Fibroblast of lung (primary cell): ENCODE data around the gene SEC14L2. TPM values are rescaled to one million over a fixed set of nuclear protein-coding genes. Genes with fewer than 3 reads are reported as not detected.

Experiments
- DNase-seq, 2 donors: peaks; one replicate each; pipeline versions ENCODE4 v3.0.0 to v3.0.0-alpha.2; 2010; ENCODE audit warnings: low read depth in 2 of 2
- H2AFZ ChIP-seq: 2 replicates; pipeline ENCODE4 v1.5.1; 2012; ENCODE audit warnings: low read length, control low read depth, inconsistent platforms
- H3K27ac ChIP-seq: 2 replicates; pipeline ENCODE4 v1.5.1; 2011; ENCODE audit warnings: low read length, control low read depth; ENCODE audit not compliant: insufficient read depth
- H3K27me3 ChIP-seq: 2 replicates; pipeline ENCODE4 v1.5.1; 2011; ENCODE audit warnings: mild to moderate bottlenecking, low read length; ENCODE audit not compliant: control insufficient read depth, insufficient read depth
- H3K36me3 ChIP-seq: 2 replicates; pipeline ENCODE4 v1.5.1; 2011; ENCODE audit warnings: low read length; ENCODE audit not compliant: control insufficient read depth, insufficient read depth
- H3K4me1 ChIP-seq: 2 replicates; pipeline ENCODE4 v1.5.1; 2011; ENCODE audit warnings: low read length; ENCODE audit not compliant: control insufficient read depth, insufficient read depth; ENCODE audit errors: extremely low read depth
- H3K4me2 ChIP-seq: 2 replicates; pipeline ENCODE4 v1.5.1; 2011; ENCODE audit warnings: low read length, control low read depth; ENCODE audit not compliant: insufficient read depth; ENCODE audit errors: extremely low read depth
- H3K4me3 ChIP-seq, 4 experiments: fragments of 200-600 bp in 1 of 4; sonication (generic) in 1 of 4; replicated peaks in 1 of 4; 2 replicates each; pipeline ENCODE4 v1.5.1; 2011 to 2016; ENCODE audit warnings: low read length in 4 of 4, low read depth in 3 of 4, mild to moderate bottlenecking in 3 of 4, control low read depth in 2 of 4, inconsistent platforms in 1 of 4, mixed read lengths in 1 of 4; ENCODE audit not compliant: insufficient read depth in 1 of 4; ENCODE audit errors: control extremely low read depth in 1 of 4
- H3K79me2 ChIP-seq: 2 replicates; pipeline ENCODE4 v1.5.1; 2012; ENCODE audit warnings: mild to moderate bottlenecking, low read length, inconsistent platforms; ENCODE audit not compliant: control insufficient read depth, insufficient read depth
- H3K9ac ChIP-seq: 2 replicates; pipeline ENCODE4 v1.5.1; 2011; ENCODE audit warnings: mild to moderate bottlenecking, low read length, control low read depth; ENCODE audit not compliant: insufficient read depth
- H3K9me3 ChIP-seq: 2 replicates; pipeline ENCODE4 v1.5.1; 2012; ENCODE audit warnings: low read depth, low read length; ENCODE audit not compliant: control insufficient read depth, insufficient read depth
- H4K20me1 ChIP-seq: 2 replicates; pipeline ENCODE4 v1.5.1; 2011; ENCODE audit warnings: low read length; ENCODE audit not compliant: control insufficient read depth, insufficient read depth; ENCODE audit errors: extremely low read depth
- CTCF ChIP-seq, 2 donors: IDR thresholded peaks in 1 of 2; conservative IDR thresholded peaks in 1 of 2; 1 replicate in 1 of 2; 2 replicates in 1 of 2; pipeline ENCODE4 v1.5.1; 2011 to 2012; ENCODE audit warnings: low read length in 2 of 2, control low read depth in 1 of 2, inconsistent platforms in 1 of 2, low read depth in 1 of 2, mild to moderate bottlenecking in 1 of 2
- EZH2 ChIP-seq: IDR thresholded peaks from 2 replicates; pipeline ENCODE4 v1.5.1; 2012; ENCODE audit warnings: low read length, control low read depth, mild to moderate bottlenecking; ENCODE audit errors: missing control alignments
- polyA plus RNA-seq, 2 donors: library from polyadenylated mRNA; depleted of rRNA in 1 of 2; stranded (reverse) in 1 of 2; unstranded in 1 of 2; fragments of >200 nt; gene quantifications; 2 replicates each; pipeline ENCODE4 v1.2.1, GENCODE V29; 2011 to 2012; ENCODE audit warnings: missing spikeins in 1 of 2
- total RNA-seq: library from RNA; depleted of rRNA; stranded (reverse); fragments of >200 nt; gene quantifications from 2 replicates; pipeline ENCODE4 v1.2.1, GENCODE V29; 2014

Gene SEC14L2
- total and polyA plus RNA-seq, 2 donors (not counting 1 experiment from before 2014, with no cell fraction given): 5.8 to 10.2 TPM

- H3K36me3 ChIP-seq: peaks cover 3% of the 10 kb centered on the region
- H3K79me2 ChIP-seq: peaks cover 29% of the 10 kb centered on the region
- no peak for TF ChIP-seq CTCF (conservative IDR thresholded peaks at IDR 0.05 in 1 of 2, IDR thresholded peaks at IDR 0.05 in 1 of 2; ENCODE audit: low read depth in 1 of 2, low read length in 2 of 2)
- TF ChIP-seq EZH2: no peak
- no peaks in the 10 kb centered on the region for H3K4me1 ChIP-seq
- no peaks in the 10 kb centered on the region for H4K20me1 ChIP-seq
- H3K4me3 ChIP-seq: no peak overlapping the region
- H3K9me3 ChIP-seq: no peaks in the 10 kb centered on the region
- no peak overlapping the region for H3K9ac ChIP-seq
- no peaks in the 10 kb centered on the region for H3K27me3 ChIP-seq
- H3K27ac ChIP-seq: no peak overlapping the region
- H2AFZ ChIP-seq: no peak overlapping the region
- no peak for DNase-seq
- no peak overlapping the region for H3K4me2 ChIP-seq
Observed at GRCh38 chr22:30358541-30358940, 38.3 kb upstream of the SEC14L2 start.

- H4K20me1 ChIP-seq: no peaks in the 10 kb centered on the region
- no peaks in the 10 kb centered on the region for H3K79me2 ChIP-seq
- H3K36me3 ChIP-seq: no peaks in the 10 kb centered on the region
- DNase-seq: no peak
- no peaks in the 10 kb centered on the region for H3K27me3 ChIP-seq
- H3K4me1 ChIP-seq: no peaks in the 10 kb centered on the region
- H3K4me3 ChIP-seq: no peak overlapping the region
- H3K27ac ChIP-seq: no peak overlapping the region
- TF ChIP-seq CTCF (conservative IDR thresholded peaks at IDR 0.05 in 1 of 2, IDR thresholded peaks at IDR 0.05 in 1 of 2; ENCODE audit: low read depth in 1 of 2, low read length in 2 of 2) (no peak), EZH2 (no peak)
- H3K4me2 ChIP-seq: no peak overlapping the region
- no peak overlapping the region for H2AFZ ChIP-seq
- no peaks in the 10 kb centered on the region for H3K9me3 ChIP-seq
- H3K9ac ChIP-seq: no peak overlapping the region
Observed at GRCh38 chr22:30361916-30362650, 34.7 kb upstream of the SEC14L2 start.

GRCh38 chr22:30362651-30363281 lies 34.1 kb upstream of the SEC14L2 start:
- H3K4me2 ChIP-seq: no peak overlapping the region
- DNase-seq: no peak
- H3K27me3 ChIP-seq: no peaks in the 10 kb centered on the region
- H3K27ac ChIP-seq: no peak overlapping the region
- no peaks in the 10 kb centered on the region for H3K79me2 ChIP-seq
- no peak overlapping the region for H2AFZ ChIP-seq
- H3K9me3 ChIP-seq: no peaks in the 10 kb centered on the region
- no peaks in the 10 kb centered on the region for H3K4me1 ChIP-seq
- H3K9ac ChIP-seq: no peak overlapping the region
- no peak overlapping the region for H3K4me3 ChIP-seq
- H4K20me1 ChIP-seq: no peaks in the 10 kb centered on the region
- no peaks in the 10 kb centered on the region for H3K36me3 ChIP-seq
- no peak for TF ChIP-seq CTCF (conservative IDR thresholded peaks at IDR 0.05 in 1 of 2, IDR thresholded peaks at IDR 0.05 in 1 of 2; ENCODE audit: low read depth in 1 of 2, low read length in 2 of 2)
